Panc1 (cell line): Measurements from ENCODE around the gene DCTN5. TPM values are rescaled to one million over a fixed set of nuclear protein-coding genes. Genes with fewer than 3 reads are reported as not detected.

Experiments
- ATAC-seq: fragments of 200-7000 bp; cut with Tn5 transposase; 2 replicates; pipeline ENCODE4 v1.9.1; 2020; ENCODE audit warnings: mild to moderate bottlenecking, moderate library complexity
- BruUV-seq: library from RNA; stranded (reverse); fragments of 400-500 nt; replicated peaks from 2 replicates; lab custom pipeline; 2021; lab: Mats Ljungman, UMichigan
- CTCF ChIA-PET: fragments of 300-600 bp; sonication (Branson Sonifier 250); formaldehyde crosslinking; loops from one replicate; lab custom pipeline; 2022; ENCODE audit warnings: antibody characterized with exemption; lab: Charles Lee
- POLR2A ChIA-PET: fragments of 300-600 bp; sonication (Branson Sonifier 250); formaldehyde crosslinking; loops from one replicate; lab custom pipeline; 2022; ENCODE audit warnings: antibody characterized with exemption; lab: Charles Lee
- DNase-seq: peaks from one replicate; pipeline ENCODE4 v3.0.0-alpha.2; 2010; ENCODE audit warnings: low read depth, low spot score
- H3K27ac ChIP-seq: 2 replicates; pipeline ENCODE4 v1.5.1; 2011; ENCODE audit warnings: mild to moderate bottlenecking, low read length, inconsistent platforms
- H3K27me3 ChIP-seq: fragments of 200-500 bp; sonication (Bioruptor generic); 2 replicates; pipeline ENCODE4 v1.6.0; 2014; ENCODE audit warnings: low read length, inconsistent platforms; ENCODE audit not compliant: control insufficient read depth, insufficient read depth
- H3K36me3 ChIP-seq: fragments of 200-500 bp; sonication (Bioruptor generic); 2 replicates; pipeline ENCODE4 v1.5.1; 2014; ENCODE audit warnings: inconsistent platforms, mild to moderate bottlenecking, low read length, moderate library complexity; ENCODE audit not compliant: control insufficient read depth, insufficient read depth
- H3K4me1 ChIP-seq: 2 replicates; pipeline ENCODE4 v1.5.1; 2011; ENCODE audit warnings: inconsistent platforms, mild to moderate bottlenecking, low read length, moderate library complexity; ENCODE audit not compliant: control insufficient read depth, insufficient read depth
- H3K4me3 ChIP-seq, 2 experiments: 2 replicates each; pipeline ENCODE4 v1.5.1; 2011 to 2012; ENCODE audit warnings: low read depth in 2 of 2, low read length in 2 of 2, mild to moderate bottlenecking in 2 of 2, inconsistent platforms in 1 of 2, moderate library complexity in 1 of 2
- H3K9me3 ChIP-seq: fragments of 200-500 bp; sonication (Bioruptor generic); 2 replicates; pipeline ENCODE4 v1.5.1; 2014; ENCODE audit warnings: low read depth, mild to moderate bottlenecking, inconsistent platforms, low read length, moderate library complexity; ENCODE audit not compliant: control insufficient read depth, insufficient read depth
- POLR2AphosphoS5 ChIP-seq: IDR thresholded peaks from 2 replicates; pipeline ENCODE4 v1.6.1; 2012; ENCODE audit warnings: mild to moderate bottlenecking, low read depth, low read length, moderate library complexity
- SIN3A ChIP-seq: IDR thresholded peaks from 2 replicates; pipeline ENCODE4 v1.6.1; 2012; ENCODE audit warnings: low read depth, mild to moderate bottlenecking, low read length, moderate library complexity, borderline replicate concordance; ENCODE audit not compliant: insufficient read depth
- TCF7L2 ChIP-seq: IDR thresholded peaks from 2 replicates; pipeline ENCODE4 v1.6.1; 2011; ENCODE audit warnings: mild to moderate bottlenecking, low read depth, low read length, inconsistent platforms
- in situ Hi-C: cut with HindIII; loops from 2 replicates; pipeline ENCODE4 v1.10.0; 2016; ENCODE audit warnings: low sequenced_read_pairs, low pct_unique_long_range_greater_than_20kb
- intact Hi-C: fragments of 100-400 bp; cut with micrococcal nuclease; formaldehyde crosslinking; loops from one replicate; pipeline ENCODE4 v1.10.0; 2022; ENCODE audit not compliant: unreplicated experiment
- total RNA-seq: library from RNA; stranded (reverse); gene quantifications from one replicate; pipeline ENCODE4 v1.2.1, GENCODE V29; 2021; ENCODE audit not compliant: unreplicated experiment
- TF ChIP-seq, protein P1 (sequence below), 2 experiments: IDR thresholded peaks; 2 replicates each; pipeline ENCODE4 v1.6.1; 2011 to 2012; ENCODE audit warnings: low read depth in 2 of 2, control low read depth in 1 of 2, low read length in 1 of 2, mild to moderate bottlenecking in 1 of 2, moderate library complexity in 1 of 2; ENCODE audit not compliant: insufficient read depth in 1 of 2
- TF ChIP-seq, protein P2 (sequence below): fragments of 450-650 bp; IDR thresholded peaks from 2 replicates; pipeline ENCODE4 v1.5.1; 2017; ENCODE audit warnings: mild to moderate bottlenecking

DCTN5 gene
- total RNA-seq, 1 experiment from 2014 or later: 72.9 TPM

DNA sequence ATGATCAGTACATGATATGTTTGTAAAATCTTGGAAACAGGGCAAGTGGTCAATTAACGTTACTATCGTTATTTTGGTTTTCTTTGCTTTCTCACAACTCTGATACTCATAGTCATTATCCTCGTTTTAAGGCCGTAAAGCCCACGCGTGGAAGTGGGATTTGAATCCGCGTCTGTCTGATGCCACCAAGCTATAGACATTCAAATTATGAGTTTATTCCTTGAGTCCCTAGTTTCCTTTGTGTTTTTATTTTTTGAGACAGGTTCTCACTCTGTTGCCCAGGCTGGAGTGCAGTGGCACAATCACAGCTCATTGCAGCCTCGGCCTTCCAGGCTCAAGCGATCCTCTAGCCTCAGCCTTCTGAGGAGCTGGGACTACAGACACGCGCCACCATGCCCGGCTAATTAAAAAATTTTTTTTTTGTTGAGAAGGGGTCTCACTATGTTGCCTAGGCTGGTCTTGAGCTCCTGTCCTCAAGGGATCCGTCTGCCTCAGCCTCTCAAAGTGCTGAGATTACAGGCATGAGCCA is 1.0 kb downstream of the DCTN5 start:
- no TSS peak for BruUV-seq
- Histone ChIP-seq H3K36me3 (peaks cover 9% of the 10 kb centered on the region), H3K27ac (peak overlapping the region; percentile 97), H3K4me3 (peak overlapping the region; percentile 96 to 98), H3K27me3 (no peaks in the 10 kb centered on the region), H3K4me1 (0 out of 2 replicates have a peak, but pooled peaks cover 3% of the 10 kb centered on the region), H3K9me3 (no peaks in the 10 kb centered on the region)
- POLR2A ChIA-PET: no interaction called here
- CTCF ChIA-PET: no interaction called here
- TF ChIP-seq SIN3A: no peak
- TF ChIP-seq, protein P1, sequence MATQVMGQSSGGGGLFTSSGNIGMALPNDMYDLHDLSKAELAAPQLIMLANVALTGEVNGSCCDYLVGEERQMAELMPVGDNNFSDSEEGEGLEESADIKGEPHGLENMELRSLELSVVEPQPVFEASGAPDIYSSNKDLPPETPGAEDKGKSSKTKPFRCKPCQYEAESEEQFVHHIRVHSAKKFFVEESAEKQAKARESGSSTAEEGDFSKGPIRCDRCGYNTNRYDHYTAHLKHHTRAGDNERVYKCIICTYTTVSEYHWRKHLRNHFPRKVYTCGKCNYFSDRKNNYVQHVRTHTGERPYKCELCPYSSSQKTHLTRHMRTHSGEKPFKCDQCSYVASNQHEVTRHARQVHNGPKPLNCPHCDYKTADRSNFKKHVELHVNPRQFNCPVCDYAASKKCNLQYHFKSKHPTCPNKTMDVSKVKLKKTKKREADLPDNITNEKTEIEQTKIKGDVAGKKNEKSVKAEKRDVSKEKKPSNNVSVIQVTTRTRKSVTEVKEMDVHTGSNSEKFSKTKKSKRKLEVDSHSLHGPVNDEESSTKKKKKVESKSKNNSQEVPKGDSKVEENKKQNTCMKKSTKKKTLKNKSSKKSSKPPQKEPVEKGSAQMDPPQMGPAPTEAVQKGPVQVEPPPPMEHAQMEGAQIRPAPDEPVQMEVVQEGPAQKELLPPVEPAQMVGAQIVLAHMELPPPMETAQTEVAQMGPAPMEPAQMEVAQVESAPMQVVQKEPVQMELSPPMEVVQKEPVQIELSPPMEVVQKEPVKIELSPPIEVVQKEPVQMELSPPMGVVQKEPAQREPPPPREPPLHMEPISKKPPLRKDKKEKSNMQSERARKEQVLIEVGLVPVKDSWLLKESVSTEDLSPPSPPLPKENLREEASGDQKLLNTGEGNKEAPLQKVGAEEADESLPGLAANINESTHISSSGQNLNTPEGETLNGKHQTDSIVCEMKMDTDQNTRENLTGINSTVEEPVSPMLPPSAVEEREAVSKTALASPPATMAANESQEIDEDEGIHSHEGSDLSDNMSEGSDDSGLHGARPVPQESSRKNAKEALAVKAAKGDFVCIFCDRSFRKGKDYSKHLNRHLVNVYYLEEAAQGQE (IDR thresholded peaks at IDR 0.05; ENCODE audit: insufficient read depth in 1 of 2, low read depth in 2 of 2, low read length in 1 of 2): no peak
- TF ChIP-seq POLR2AphosphoS5: no peak
- TF ChIP-seq, protein P2, sequence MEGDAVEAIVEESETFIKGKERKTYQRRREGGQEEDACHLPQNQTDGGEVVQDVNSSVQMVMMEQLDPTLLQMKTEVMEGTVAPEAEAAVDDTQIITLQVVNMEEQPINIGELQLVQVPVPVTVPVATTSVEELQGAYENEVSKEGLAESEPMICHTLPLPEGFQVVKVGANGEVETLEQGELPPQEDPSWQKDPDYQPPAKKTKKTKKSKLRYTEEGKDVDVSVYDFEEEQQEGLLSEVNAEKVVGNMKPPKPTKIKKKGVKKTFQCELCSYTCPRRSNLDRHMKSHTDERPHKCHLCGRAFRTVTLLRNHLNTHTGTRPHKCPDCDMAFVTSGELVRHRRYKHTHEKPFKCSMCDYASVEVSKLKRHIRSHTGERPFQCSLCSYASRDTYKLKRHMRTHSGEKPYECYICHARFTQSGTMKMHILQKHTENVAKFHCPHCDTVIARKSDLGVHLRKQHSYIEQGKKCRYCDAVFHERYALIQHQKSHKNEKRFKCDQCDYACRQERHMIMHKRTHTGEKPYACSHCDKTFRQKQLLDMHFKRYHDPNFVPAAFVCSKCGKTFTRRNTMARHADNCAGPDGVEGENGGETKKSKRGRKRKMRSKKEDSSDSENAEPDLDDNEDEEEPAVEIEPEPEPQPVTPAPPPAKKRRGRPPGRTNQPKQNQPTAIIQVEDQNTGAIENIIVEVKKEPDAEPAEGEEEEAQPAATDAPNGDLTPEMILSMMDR: no peak
- TF ChIP-seq TCF7L2: no peak
- no peak for ATAC-seq
- in situ Hi-C loops (no loop called here), intact Hi-C loops (no loop called here)
- DNase-seq: no peak

DNA sequence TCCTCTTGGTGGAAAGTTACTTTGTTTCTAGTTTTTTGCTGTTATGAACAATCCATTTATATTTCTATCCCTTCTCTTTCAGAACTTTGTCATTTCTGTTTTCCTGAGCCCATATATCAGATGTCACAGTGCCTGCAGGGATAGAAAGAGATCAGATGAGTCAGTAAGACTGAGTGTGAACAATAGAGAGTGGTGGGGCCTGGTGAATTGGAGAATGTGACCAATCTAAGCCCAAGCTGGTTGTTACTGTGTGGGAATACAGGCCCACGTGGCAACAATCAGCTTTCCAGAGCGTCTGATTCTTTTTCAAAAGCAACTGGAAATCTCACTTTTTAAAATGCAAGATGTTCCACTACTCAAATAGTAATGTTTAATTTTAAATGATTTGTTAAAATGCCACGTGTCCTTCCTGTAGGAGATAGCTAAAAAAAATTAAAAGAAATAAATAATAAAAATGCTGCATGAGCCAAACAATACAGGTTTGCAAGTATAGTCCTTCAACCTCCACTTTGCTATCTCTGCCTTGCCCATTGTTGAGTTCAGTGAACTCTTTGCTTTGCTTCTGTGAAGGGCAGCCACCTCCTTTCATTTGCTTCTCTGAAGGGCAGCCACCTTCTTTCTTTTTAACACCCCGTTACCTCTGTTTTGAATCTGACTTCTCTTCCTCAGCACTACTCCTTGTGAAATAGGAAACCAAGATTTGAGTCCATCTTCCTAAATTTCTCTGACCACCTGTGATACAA is 9.6 kb downstream of the DCTN5 start:
- Histone ChIP-seq H3K4me1 (no peaks in the 10 kb centered on the region), H3K27me3 (no peaks in the 10 kb centered on the region), H3K4me3 (no peak overlapping the region), H3K27ac (no peak overlapping the region), H3K9me3 (no peaks in the 10 kb centered on the region), H3K36me3 (peaks cover 2% of the 10 kb centered on the region; the same call in 1 of the 2 replicates)
- ATAC-seq (no peak), DNase-seq (no peak)
- BruUV-seq: no TSS peak
- intact Hi-C loops: no loop called here
- POLR2A ChIA-PET: interaction anchor here (0.6 kb wide), 1 partner anchor 44 kb away, joined by 13 read pairs; no protein-coding TSS in a partner anchor
- CTCF ChIA-PET: no interaction called here
- TF ChIP-seq, protein P1 (IDR thresholded peaks at IDR 0.05; ENCODE audit: insufficient read depth in 1 of 2, low read depth in 2 of 2, low read length in 1 of 2): no peak
- no peak for TF ChIP-seq TCF7L2
- TF ChIP-seq, protein P2: no peak
- in situ Hi-C loops: no loop called here
